HepG2 (cell line): ENCODE data around the gene TFB1M.

Source experiments
- BCL6 ChIP-seq: IDR thresholded peaks from 2 replicates; pipeline ENCODE4 v1.6.1; 2016; ENCODE audit warnings: missing genetic modification reagents, missing compliant biosample characterization
- CSRNP2 ChIP-seq: sonication (generic); formaldehyde crosslinking; conservative IDR thresholded peaks from 2 replicates; pipeline ENCODE4 v1.8.0; 2022; ENCODE audit warnings: low read depth, missing genetic modification reagents
- CTCF ChIP-seq: sonication (generic); formaldehyde crosslinking; IDR thresholded peaks from 2 replicates; pipeline ENCODE4 v1.5.0; 2020; ENCODE audit warnings: mild to moderate bottlenecking, missing genetic modification reagents, moderate library complexity
- MZF1 ChIP-seq: sonication (generic); formaldehyde crosslinking; IDR thresholded peaks from 2 replicates; pipeline ENCODE4 v1.8.1; 2023; ENCODE audit warnings: mild to moderate bottlenecking, missing genetic modification reagents, borderline replicate concordance
- POLR2A ChIP-seq, 2 experiments: IDR thresholded peaks; 2 replicates each; pipeline ENCODE4 v1.6.1; 2011; ENCODE audit warnings: low read depth in 2 of 2, low read length in 2 of 2, mild to moderate bottlenecking in 1 of 2, moderate library complexity in 1 of 2; ENCODE audit not compliant: insufficient read depth in 1 of 2
- ZNF263 ChIP-seq: sonication (generic); formaldehyde crosslinking; IDR thresholded peaks from 2 replicates; pipeline ENCODE4 v1.4.0; 2020; ENCODE audit warnings: missing genetic modification reagents
- ZSCAN12 ChIP-seq: sonication (generic); formaldehyde crosslinking; IDR thresholded peaks from 2 replicates; pipeline ENCODE4 v1.9.0; 2021; ENCODE audit warnings: mild to moderate bottlenecking, missing genetic modification reagents

GRCh38 chr6:155287762-155288161 is 26.5 kb downstream of the TFB1M start:
- TF ChIP-seq BCL6 (no peak), CSRNP2 (CRISPR knock-in tag) (no peak), ZNF263 (no peak), CTCF (CRISPR knock-in tag) (peak; percentile 54), MZF1 (no peak), ZSCAN12 (no peak), POLR2A (IDR thresholded peaks at IDR 0.05; ENCODE audit: insufficient read depth in 1 of 2, low read depth in 2 of 2, low read length in 2 of 2) (no peak)
